Mucosa of descending colon (tissue), 3 donors: ENCODE measurements around the gene SLC38A11. TPM values are rescaled to one million over a fixed set of nuclear protein-coding genes. Genes with fewer than 3 reads are reported as not detected.
"Not testable (repeated sequence)": the region's sequence is repeated elsewhere in the genome, so short reads cannot be mapped to it uniquely, and the experiment has no call there.

Experiments
- ATAC-seq: fragments of 200-7000 bp; cut with Tn5 transposase; one replicate; pipeline ENCODE4 v1.9.1; 2020; ENCODE audit warnings: mild to moderate bottlenecking, moderate library complexity
- DNase-seq, 3 donors: peaks; one replicate each; pipeline ENCODE4 v3.0.0-alpha.2; 2020
- H3K36me3 ChIP-seq: fragments of 200-600 bp; one replicate; pipeline ENCODE4 v1.8.0; 2021; ENCODE audit warnings: low read depth, mild to moderate bottlenecking
- H3K4me1 ChIP-seq: fragments of 200-600 bp; one replicate; pipeline ENCODE4 v1.8.0; 2021; ENCODE audit warnings: low read depth, mild to moderate bottlenecking
- H3K4me3 ChIP-seq: fragments of 200-600 bp; one replicate; pipeline ENCODE4 v1.8.0; 2021; ENCODE audit warnings: mild to moderate bottlenecking
- H3K9me3 ChIP-seq: fragments of 200-600 bp; one replicate; pipeline ENCODE4 v1.8.0; 2021; ENCODE audit warnings: mild to moderate bottlenecking
- CTCF ChIP-seq: fragments of 200-600 bp; IDR thresholded peaks from one replicate; pipeline ENCODE4 v1.8.0; 2022; ENCODE audit warnings: antibody characterized with exemption, mild to moderate bottlenecking
- intact Hi-C, 2 donors: fragments of 100-400 bp; cut with DNase I in 1 of 2; cut with micrococcal nuclease in 1 of 2; formaldehyde crosslinking; loops; one replicate each; pipeline versions ENCODE4 v1.11.0 to v1.11.1; 2022; cut with DNase I, micrococcal nuclease
- total RNA-seq, 3 donors: library from RNA; stranded (reverse); fragmentation: NEBNext Ultra II Directional in 2 of 3; extraction: Animal tissue kit (Norgen Biotek cat#: 25700) in 2 of 3; gene quantifications; one replicate each; pipeline versions ENCODE4 v1.2.1 to v1.2.4, GENCODE V29; 2021 to 2023
- donor health status: DM: no; HTN: no; CAD: no; lungs with moderate emphysema.
- donor health status: DM: no; HTN: no; CAD: no.
- donor health status: DM: no; HTN: yes; CAD: no.

SLC38A11 gene
- total RNA-seq, 3 donors from 2014 or later: 2.1 to 8.6 (median 2.5) TPM

- TF ChIP-seq CTCF: no peak
- intact Hi-C loops: no loop called here
- Histone ChIP-seq H3K4me1 (no peaks in the 10 kb centered on the region), H3K4me3 (no peak overlapping the region), H3K36me3 (no peaks in the 10 kb centered on the region), H3K9me3 (no peaks in the 10 kb centered on the region)
- DNase-seq (no peak), ATAC-seq (no peak)
These were observed 23.8 kb upstream of the SLC38A11 start for GRCh38 chr2:164979113-164979512.

GRCh38 chr2:164976875-164977470 lies 21.6 kb upstream of the SLC38A11 start:
- not testable (repeated sequence) for ATAC-seq

GRCh38 chr2:164976301-164976700 lies 21.0 kb upstream of the SLC38A11 start:
- no peaks in the 10 kb centered on the region for H3K4me1 ChIP-seq
- no peak for TF ChIP-seq CTCF
- no peaks in the 10 kb centered on the region for H3K36me3 ChIP-seq
- intact Hi-C loops: no loop called here
- H3K9me3 ChIP-seq: no peaks in the 10 kb centered on the region
- no peak overlapping the region for H3K4me3 ChIP-seq
- DNase-seq (no peak), ATAC-seq (no peak)

More at GRCh38 chr2:164976875-164977470, 21.6 kb upstream of the SLC38A11 start:
- H3K9me3 ChIP-seq, H3K4me1 ChIP-seq, intact Hi-C loops, H3K4me3 ChIP-seq, H3K36me3 ChIP-seq, DNase-seq: not testable (repeated sequence)

GRCh38 chr2:164975891-164976290 lies 20.6 kb upstream of the SLC38A11 start:
- ATAC-seq (no peak), DNase-seq (no peak)
- Histone ChIP-seq H3K4me1 (no peaks in the 10 kb centered on the region), H3K36me3 (no peaks in the 10 kb centered on the region), H3K4me3 (no peak overlapping the region), H3K9me3 (no peaks in the 10 kb centered on the region)
- TF ChIP-seq CTCF: no peak
- intact Hi-C loops: no loop called here

GRCh38 chr2:164974221-164974620 lies 18.9 kb upstream of the SLC38A11 start:
- ATAC-seq (no peak), DNase-seq (no peak)
- intact Hi-C loops: no loop called here
- Histone ChIP-seq H3K9me3 (no peaks in the 10 kb centered on the region), H3K4me3 (no peak overlapping the region), H3K36me3 (no peaks in the 10 kb centered on the region), H3K4me1 (no peaks in the 10 kb centered on the region)
- no peak for TF ChIP-seq CTCF

GRCh38 chr2:164972216-164972615 lies 16.9 kb upstream of the SLC38A11 start:
- Histone ChIP-seq H3K4me1 (no peaks in the 10 kb centered on the region), H3K9me3 (no peaks in the 10 kb centered on the region), H3K4me3 (no peak overlapping the region), H3K36me3 (no peaks in the 10 kb centered on the region)
- no peak for ATAC-seq
- TF ChIP-seq CTCF: no peak
- intact Hi-C loops: no loop called here
- DNase-seq: no peak
